Hematopoietic multipotent progenitor cell treated with erythropoietin and hydrocortisone succinate and interleukin-3 and kit ligand, for 8 days (in vitro differentiated cells): ENCODE data around the gene CD3E.

ENCODE experiments used
- DNase-seq: peaks from one replicate; pipeline ENCODE4 v3.0.0-alpha.2; 2015

CD3E gene

GRCh38 chr11:118304568-118305248, at the start of gene CD3E:
Gene CD3E, plus strand, starts transcription at chr11:118304730. Its CDS starts 223 bp downstream, at chr11:118304953.
- DNase-seq, result no peak

GRCh38 chr11:118258410-118258809, 46.1 kb upstream of the CD3E start:
- peak; percentile 35 for DNase-seq

GRCh38 chr11:118259138-118259537, 45.4 kb upstream of the CD3E start:
- DNase-seq, result no peak

GRCh38 chr11:118260353-118260752, 44.2 kb upstream of the CD3E start:
- DNase-seq, result no peak

GRCh38 chr11:118263112-118263511, 41.4 kb upstream of the CD3E start:
- no peak for DNase-seq

DNA sequence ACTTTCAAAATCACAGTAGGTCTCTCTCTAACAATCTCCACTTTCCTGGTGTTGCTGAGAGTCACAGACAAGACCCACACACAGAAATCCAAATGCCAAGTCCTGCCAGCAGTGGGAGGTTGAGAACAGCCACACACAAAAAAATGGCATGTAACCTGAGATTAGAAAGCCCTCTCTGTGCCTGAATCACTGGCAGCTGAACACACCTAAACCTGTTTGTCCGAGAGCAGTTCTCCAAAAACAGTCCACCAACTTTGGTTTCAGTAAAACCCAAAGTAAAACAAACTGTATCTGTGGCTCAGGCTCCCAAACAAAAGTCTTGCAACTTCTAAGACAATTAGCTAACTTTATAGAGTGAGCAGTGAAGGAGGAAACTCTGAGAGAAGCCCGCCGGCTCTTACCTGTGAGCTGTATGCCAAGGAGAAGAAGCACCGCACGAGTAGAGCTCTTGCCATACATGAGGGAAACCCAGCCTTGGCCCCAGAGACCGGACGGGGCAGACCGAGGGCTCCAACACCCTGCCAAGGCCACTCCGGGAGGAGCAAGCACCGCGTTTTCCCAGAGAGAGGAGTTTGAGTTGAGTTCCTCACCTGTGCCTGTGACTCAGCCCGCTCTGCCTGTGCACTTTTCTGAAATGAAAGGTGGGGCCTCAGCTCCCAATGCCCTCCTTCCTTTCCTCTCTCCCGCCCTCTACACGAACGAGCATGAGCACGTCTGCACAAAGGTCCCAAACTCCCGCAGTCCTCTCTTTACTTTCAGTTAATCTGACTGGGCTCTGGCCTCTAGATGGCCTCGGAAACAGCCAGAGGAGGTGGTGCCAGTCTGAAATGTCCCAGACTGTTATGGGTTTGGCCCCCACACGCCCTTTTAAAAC, 40.6 kb upstream of the CD3E start, which contains the start of gene MPZL2:
Gene MPZL2 (minus strand): TSS at position 603 of the 874 bp plus-strand sequence. CDS start 144 bp downstream, at position 459.
- no peak for DNase-seq

DNA sequence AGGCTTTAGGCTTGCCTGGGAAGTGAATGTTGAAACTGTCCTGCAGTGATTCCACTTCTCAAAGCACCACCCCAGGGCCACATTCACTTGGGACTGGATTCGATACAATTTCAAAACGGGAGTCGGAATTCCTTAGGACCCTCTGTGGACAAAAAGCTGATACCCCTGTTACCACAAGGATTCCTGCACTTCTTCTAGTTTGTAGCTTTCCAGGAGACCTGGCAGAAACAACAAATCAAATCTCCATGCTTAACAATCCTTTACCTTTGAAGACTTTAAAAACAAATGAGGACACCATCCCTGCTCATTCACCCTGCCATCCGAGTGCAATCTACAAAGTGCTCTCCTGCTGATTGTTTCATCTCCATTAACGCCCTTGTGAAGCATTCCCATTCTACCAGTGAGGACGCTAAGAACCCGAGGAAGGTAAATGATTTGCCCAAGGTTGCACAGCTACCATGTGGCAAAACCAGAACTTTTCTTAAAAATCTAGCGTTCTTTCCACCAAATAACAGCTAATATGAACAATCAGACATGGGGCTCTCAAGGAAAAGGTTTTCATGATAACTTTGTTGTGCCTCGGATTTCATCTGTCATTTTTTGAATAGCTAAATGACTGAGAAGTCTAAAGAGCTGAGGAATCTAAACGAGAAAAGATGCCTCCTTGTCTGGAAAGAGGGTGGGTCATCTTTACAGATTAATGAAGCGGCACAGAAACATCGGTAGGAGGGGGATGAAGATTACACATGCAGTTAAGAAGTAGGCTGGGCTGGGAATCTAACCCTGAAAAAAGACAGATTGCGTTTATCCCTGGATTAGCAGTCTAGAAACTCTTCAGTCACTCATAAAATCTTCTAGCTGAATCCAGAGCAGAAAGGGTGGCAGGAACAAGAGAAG, 39.7 kb upstream of the CD3E start:
- no peak for DNase-seq

- DNase-seq, result no peak
Measured at GRCh38 chr11:118265954-118266353, 38.6 kb upstream of the CD3E start.

GRCh38 chr11:118267486-118267885, 37.0 kb upstream of the CD3E start:
- DNase-seq, result no peak

DNA sequence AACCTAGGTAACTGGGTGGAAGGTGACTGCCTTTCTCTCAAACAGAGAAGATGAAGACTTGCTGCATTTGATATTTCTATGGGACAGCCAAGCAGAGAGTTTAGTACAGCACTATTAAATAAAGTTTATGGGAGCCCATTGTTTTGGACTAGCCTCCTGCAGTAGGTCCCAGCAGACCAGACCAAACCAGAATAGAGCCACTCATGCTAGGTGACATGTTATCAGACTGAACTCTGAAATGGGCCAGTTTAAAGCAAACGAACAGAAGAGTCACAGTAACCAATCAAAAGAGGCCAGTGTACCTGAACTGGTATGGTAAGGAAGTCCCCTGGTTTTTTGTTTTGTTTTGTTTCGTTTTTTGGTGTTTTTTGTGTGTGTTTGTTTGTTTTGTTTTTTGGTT, 32.5 kb upstream of the CD3E start:
- no peak for DNase-seq

DNA sequence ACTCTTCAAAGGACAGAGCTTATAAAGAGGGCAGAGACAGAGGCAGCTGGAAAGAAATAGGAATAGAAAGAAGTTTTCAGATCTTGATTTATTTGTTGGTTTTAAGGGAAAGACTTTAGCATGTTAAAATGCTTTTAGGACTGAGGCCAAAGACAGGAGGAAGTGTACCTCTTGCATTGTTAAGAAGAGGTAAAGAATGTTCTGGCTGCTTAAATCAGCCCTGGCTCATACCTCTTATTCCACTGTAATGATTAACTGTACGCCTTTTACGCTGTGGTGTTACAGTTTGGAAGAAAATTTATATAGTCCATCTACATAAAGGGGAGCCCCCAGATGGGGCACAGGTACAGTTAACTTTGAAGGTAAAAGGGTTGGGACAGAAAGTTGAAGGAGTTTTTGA, 30.3 kb upstream of the CD3E start:
- DNase-seq, result no peak

- no peak for DNase-seq
Measured at GRCh38 chr11:118275176-118275575, 29.4 kb upstream of the CD3E start.

DNA sequence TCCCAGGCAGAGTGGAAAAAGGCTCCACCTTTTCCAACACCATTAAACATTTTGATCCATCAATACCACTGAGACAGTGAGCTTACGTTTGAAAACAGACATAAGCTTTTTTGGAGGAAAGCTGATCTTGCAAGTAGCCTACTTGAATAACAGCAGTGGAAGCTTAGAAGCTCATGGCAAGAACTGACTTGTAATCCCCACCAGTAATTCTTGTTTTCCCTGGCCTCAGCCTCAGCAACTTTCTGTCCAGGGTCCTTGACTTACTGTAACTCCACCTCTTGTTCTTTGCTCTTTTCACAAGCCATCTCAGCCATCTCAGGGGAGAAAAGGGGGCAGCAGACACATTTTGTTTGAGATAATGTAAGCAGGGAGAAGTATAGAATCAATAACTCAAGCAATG, 28.1 kb upstream of the CD3E start:
- no peak for DNase-seq

DNA sequence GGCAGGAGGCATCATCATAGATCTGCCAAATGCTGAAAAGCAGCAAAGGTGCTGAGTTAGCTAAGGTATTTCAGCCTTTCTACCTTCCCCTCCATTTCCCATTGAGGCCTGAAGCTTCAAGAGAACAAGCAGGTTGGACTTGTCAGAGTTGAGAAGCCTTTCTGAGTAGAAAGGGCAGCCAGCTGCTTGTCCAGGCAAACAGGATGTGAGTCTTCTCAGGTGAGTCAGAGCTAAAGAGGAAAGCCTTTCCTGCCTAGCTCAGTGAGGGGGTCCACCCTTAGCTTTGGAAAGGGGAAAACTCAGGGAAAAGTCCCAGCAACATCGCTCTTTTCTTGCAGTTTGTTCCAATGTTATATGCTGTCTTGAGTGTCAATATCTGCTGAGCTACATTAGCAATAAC, 27.2 kb upstream of the CD3E start:
- DNase-seq, result no peak

DNA sequence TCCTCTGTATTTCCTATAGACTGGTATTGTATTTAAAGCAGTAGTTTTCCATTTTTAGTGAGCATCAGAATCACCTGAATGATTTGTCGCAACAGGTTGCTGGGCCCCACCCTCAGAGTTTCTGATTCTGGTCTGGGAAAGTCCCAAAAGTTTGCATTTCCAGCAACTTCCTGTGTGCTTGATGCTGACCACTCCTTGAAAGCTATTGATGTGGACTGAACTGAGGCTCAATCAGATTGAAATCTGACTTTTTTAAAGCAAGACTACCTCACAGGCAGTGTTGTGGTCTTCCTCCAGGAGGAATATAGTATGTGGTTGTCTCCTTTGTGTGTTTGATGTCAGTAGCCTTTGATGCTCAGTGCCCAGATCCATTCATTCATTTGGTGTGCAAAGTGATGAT, 23.2 kb upstream of the CD3E start:
- no peak for DNase-seq

- DNase-seq, result peak; percentile 59
Measured at GRCh38 chr11:118282606-118283005, 21.9 kb upstream of the CD3E start.

- no peak for DNase-seq
Measured at GRCh38 chr11:118283037-118283636, 21.4 kb upstream of the CD3E start.

DNA sequence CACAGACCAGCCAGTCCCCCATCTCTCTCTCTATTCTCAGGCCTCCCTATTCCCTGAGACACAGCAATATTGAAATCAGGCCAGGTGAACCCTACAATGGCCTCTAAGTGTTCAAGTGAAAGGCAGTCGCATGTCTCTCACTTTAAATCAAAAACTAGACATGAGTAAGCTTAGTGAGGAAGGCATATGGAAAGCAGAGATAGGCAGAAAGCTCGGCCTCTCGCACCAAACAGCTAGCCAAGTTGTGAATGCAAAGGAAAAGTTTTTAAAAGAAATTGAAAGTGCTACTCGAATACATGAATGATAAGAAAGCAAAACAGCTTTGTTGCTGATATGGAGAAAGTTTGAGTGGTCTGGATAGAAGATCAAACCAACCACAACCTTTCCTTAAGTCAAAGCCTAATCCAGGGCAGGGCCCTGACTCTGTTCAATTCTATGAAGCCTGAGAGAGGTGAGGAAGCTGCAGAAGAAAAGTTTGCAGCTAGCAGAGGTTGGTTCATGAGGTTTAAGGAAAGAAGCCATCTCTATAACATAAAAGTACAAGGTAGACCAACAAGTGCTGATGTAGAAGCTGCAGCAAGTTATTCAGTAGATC, 20.7 kb upstream of the CD3E start:
- peak; percentile 36 for DNase-seq

DNA sequence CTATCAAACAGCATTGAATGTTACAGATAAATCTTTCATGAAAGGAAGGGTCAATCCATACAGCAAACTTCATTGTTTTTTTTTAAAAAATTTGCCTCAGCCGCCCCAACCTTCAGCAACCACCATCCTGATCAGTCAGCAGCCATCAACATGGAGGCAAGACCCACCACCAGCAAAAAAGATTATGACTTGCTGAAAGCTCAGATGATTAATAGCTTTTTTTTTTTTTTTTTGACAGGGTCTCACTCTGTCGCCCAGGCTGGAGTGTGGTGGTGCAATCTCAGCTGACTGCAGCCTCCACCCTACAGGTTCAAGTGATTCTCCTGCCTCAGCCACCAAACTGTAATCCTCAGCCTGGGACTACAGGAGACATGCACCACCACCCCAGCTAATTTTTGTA, 18.0 kb upstream of the CD3E start:
- no peak for DNase-seq

- DNase-seq, result no peak
Measured at GRCh38 chr11:118287006-118287405, 17.5 kb upstream of the CD3E start.

DNA sequence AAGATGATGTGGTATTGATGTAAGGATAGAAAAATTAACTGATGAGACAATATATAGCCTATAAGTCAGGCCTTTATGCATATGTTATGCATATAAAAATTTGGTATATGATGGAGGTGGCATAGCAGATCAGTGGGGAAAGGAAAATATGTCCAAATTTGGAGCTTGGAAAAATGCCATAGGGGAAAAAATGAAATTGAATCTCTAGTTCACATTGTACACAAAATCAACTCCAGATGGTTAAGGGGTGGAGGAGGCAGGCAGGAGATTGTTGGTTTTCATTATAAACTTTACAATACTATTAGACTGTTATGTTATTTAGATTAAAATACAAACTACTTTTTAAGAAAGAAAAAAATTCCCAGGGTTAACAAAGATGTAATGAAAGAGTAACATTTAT, 15.1 kb upstream of the CD3E start:
- no peak for DNase-seq

DNA sequence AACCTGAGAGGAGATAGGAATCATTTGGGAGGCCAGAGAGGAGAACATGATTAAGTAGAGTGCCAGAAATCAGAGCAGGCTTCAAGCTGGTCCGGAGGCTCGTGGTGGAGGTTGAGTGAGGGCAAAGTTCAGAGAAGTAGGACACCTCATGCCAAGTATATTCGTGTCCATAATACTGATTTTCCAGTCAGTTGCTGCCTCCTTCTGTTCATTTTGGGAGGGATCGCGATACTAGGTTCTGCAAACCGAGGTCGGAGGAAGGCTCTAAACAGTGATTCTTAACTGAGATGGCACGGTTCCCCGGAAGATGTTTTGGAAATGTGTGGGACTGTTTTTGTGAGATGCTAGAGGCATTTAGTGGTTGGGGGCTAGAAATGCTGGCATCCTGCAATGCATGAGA, 13.6 kb upstream of the CD3E start:
- peak; percentile 25 for DNase-seq
